GM18526 (cell line): ENCODE results near the gene WDR48.

Source experiments
- POLR2A ChIP-seq: IDR thresholded peaks from 3 replicates; pipeline ENCODE4 v1.6.1; 2011; ENCODE audit not compliant: insufficient read length; ENCODE audit errors: extremely low read depth

Gene WDR48

DNA sequence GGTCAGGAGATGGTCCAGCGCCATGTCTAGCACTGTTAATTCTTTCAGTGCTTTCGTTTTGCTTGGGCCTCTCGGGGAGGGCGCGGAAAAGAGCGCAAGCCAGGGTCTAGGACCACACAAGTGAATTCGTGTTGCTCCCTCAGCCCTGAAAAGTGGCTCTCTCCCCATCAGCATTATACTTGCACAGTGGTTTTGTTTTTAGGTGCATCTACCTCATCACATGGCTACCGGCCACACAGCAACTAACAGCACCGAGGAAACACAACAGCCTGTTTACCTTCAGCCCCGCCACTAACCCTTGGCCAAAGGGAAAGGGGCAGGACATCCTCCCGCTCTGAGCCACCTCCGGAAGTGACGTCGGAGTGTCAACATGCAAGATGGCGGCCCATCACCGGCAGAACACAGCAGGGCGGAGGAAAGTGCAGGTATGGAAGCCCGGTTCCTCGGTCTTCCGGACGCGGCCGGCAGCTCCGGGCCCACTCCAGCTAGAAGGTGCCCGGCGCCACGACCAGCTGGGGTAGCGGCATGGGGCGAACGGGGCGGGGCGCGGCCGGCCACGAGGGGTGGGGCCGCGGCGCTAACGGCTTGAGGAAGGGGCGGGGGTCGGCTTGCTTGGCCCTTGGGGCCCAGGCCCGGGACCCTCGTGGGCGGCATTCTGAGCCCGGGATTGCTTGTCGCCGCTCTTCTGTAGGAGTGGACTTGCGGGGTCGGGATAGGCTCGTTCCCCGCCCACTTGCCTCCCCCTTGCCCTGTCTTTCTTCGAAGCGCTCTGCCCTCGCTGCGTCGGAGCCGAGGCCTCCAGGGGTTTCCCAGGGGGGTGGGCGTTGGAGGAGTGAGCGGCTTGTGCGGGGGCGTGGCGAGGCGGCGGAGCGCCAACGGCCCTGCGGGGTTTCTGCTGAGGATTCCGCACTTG is at the start of gene WDR48, which contains the start of gene SCN11A:
Gene WDR48 (plus strand): TSS at position 368 of the 913 bp plus-strand sequence. CDS start 10 bp downstream, at position 378.
Gene SCN11A (minus strand): TSS at position 296 of the 913 bp plus-strand sequence. CDS start 101,582 bp downstream, outside the sequence.
- TF ChIP-seq POLR2A = peak; percentile 84

DNA sequence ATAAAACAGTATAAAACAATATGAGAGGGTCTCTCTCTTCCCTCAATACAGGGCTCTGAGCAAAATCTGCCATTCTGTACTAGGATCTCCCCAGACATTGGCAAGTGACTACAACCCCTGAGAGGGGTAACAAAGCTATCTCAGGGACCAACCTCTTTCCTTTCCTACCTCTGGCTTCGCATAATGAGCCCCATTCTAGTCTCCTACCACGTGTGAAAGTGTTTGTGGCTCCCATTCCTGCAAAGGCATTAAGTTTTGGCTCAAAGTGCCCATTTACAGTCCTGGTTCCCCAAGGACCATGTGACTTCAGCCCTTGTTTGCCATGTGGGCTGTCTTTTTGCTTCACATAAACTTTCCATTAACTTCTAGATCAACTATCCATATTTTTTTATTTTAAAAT is 46.5 kb upstream of the WDR48 start:
- TF ChIP-seq POLR2A = no peak

DNA sequence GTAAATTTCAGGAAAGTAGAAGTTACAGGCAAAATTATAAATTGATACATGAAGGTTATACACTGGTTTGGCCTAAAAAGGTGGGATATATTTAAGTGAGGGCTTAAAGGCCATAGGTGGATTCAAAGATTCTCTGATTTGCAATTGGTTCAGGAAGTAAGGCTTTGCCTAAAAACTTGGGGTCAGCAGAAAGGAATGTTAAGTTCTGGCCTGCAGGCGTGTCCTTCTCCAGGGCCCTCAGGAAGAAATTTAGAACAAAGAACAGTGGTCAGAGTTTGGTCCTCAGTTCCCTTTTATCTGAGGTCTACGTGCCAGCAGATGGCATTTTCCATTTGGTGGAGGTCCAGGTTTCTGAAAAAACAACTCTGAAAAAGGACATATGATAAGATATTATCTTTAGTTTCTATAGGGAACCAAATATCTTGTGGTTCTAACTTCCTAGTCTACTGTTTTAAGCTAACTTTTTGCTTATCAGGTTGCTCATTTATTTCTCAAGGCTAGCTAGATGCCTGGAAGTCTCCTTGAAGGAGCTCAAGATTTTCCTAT is 40.6 kb upstream of the WDR48 start:
- TF ChIP-seq POLR2A = no peak

DNA sequence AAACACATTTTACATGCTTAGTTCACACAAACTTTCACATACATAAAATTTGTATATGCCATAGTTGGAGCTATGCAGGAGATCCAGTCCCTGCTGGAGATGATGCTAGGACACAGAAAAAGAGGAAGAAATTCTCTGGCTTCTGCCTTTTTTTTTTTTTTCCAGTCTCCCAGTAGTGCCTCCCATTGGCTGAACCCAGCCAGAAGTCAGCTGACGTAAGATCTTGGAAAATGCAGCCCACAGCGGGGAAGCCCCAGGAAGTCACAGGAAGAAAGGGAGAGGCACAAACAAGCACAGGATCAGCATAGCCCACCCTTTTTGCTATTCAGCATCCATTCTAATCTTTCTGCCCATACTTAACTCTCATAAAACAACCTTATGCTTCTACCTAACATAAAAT is 38.5 kb upstream of the WDR48 start:
- no peak for TF ChIP-seq POLR2A

DNA sequence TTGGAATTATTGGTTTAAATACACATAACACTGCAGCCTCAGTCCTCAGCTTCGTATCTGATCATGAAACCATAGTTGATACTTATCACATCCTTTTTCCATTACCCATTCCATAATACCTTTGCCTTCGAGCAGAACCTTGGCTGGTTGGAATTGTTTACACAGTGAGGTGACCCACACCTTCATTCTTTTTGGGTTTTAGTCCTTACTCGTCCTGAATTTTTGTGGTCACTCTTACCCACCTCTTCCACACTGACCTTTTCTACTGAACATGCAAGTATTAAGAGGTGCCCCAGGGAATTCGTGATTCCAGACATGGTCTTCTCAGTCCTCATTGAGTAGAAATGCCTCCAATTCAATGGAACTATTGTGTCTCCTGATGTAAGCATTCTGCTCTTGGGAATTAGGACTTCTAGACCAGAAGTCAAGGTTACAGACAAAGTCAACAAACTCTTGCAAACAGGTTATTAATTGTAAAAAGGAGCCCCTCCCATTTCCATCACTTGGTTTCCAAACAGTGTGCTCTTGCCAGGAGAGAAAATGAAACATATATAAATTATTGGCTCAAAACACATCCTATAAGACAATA is 37.8 kb upstream of the WDR48 start:
- no peak for TF ChIP-seq POLR2A

DNA sequence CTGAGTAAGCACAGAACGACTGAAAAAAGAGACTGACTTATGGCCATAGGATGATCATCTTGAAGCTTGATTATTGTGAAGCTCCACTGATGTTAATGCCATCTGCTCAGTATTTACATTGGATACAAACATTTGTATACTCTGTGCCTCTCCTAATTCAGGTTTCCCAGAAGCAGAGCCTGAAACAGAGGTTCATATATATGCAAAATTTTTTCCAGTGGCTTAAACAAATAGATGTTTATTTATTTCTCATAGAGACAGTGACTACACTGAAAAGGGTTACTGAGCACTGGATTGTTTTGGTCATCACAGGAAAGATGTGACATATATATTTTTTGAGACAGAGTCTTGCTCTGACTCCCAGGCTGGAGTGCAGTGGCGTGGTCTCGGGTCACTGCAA is 36.4 kb upstream of the WDR48 start:
- TF ChIP-seq POLR2A = no peak

DNA sequence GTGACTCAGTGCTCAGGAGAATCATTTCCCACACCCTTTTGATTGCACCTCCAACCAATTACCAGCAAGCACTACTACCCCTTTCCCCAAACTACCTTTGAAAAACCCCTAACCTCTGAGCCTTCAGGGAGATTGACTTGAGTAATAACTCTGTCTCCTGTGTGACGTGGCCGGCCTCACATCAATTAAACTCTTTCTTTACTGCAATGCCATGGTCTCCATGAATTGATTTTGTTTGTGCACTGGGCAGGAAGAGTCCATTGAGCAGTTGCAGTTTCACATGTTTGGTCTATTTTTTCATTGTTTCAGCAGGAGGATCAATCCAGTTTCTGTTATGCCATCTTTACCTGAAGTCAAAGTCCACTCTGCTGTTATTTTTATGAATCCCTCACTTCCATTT is 32.5 kb upstream of the WDR48 start:
- TF ChIP-seq POLR2A = no peak

DNA sequence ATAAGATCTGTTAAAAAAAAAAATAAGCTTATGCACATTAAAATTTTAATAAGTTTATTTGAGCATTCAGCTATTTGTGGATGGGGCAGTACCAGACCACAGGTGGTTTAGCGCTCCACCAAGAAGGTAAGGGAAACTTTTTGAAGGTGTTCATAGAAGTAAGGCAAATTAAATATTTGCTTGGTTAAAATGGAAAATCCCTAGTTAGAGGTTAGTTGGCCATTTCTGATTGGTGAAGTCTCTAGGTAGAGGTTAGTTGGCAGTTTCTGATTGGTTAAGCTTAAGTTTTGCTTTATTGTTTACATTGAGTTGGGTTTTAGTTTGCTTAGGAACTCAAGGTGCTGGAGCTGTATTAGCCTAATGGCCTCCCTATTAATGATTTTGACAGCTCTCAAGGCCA is 30.8 kb upstream of the WDR48 start:
- no peak for TF ChIP-seq POLR2A

DNA sequence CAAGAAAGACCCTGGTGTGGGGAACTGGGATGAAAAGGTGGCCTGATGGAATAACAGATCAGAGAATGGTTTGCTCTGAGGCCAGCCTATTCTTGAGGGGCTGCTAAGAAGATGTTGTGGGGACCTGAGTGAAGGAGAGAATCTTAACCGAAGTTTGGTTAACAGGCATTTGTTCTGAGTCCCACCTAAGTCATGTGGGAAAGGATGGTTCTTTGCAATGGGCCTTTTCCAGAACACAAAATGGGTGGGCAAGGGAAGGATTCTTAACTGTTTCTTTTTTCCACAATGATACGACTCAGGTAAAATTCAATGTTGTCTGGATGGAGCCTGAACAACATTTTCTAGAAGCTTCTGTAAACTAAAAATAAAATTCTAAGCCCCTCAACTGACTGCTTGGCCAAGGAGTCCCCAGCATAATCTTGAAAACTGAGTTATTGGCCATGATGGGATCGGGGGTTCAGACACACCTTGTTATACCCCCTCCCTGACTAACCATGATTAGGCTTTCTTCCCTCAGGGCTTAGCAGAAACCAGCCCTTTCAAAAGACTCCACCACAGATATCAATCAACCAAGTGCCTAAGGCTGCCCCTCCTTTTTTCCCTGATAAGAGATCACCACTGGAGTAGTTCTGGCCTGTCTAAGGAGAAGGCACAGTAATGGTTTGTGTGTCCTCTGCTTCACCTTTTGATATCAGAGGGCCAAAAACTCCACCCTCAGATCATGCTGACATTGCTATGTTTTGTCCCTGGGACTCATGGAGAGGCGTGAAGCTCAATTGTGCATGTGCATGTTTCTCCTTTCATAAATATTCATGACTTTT is 30.1 kb upstream of the WDR48 start:
- TF ChIP-seq POLR2A = no peak

DNA sequence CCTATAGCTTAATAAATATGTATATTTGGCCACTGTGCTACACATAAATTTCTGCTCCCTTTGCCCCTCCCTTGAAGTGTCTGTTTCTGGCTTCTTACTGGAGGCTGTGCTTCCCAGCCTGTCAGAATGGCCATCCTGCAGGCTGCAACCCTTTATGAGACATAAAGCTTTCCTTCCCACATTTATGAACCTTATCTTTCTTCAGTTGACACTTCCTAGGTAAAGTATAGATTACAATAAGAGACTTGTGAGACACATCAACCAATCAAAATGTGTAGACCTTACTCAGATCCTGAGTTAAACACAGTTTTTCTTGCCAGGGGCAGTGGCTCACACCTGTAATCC is 29.6 kb upstream of the WDR48 start:
- TF ChIP-seq POLR2A = no peak

DNA sequence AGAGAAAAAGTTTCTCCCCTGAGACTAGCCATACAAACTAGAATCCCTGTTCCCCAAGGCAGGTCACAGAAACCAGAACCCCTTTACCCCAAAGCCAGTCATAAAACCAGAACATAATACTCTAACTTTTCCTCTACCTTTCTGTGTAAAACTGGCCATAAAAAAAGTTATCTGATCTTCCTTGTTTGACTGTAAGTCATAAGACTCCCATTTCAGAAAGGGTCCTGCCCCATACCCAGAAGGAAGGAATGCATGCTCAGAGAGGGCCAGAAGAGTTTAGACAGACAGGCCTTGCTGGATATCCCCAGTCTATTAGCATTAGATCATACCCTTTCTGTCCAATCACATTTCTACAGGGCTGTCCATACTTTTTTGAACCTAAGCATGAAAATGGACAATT is 27.3 kb upstream of the WDR48 start:
- TF ChIP-seq POLR2A = no peak

DNA sequence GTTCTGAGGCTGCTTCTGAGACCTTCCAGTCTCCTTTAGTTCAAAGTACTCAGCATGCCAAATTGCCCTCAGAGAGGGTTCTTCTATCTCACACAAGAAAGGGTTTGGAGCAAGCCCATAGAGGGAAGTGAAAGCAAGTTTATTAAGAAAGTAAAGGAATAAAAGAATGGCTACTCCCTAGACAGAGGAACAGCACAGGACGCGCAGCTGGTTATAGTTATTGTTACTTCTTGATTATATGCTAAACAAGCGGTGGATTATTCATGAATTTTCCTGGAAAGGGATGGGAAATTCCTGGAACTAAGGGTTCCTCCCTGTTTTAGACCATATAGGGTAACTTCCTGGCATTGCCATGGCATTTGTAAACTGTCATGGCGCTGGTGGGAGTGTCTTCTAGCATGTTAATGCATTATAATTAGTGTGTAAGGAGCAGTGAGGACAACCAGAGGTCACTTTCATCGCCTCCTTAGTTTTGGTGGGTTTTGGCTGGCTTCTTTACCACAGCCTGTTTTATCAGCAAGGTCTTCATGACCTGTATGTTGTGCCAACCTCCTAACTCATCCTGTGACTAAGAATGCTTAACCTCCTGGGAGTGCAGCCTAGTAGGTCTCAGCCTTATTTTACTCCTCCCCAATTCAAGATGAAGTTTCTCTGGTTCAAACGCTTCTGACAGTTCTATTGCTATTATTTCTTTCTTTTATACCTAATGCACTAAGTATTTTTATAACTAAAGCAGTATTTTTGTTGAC is 26.4 kb upstream of the WDR48 start:
- TF ChIP-seq POLR2A = no peak

DNA sequence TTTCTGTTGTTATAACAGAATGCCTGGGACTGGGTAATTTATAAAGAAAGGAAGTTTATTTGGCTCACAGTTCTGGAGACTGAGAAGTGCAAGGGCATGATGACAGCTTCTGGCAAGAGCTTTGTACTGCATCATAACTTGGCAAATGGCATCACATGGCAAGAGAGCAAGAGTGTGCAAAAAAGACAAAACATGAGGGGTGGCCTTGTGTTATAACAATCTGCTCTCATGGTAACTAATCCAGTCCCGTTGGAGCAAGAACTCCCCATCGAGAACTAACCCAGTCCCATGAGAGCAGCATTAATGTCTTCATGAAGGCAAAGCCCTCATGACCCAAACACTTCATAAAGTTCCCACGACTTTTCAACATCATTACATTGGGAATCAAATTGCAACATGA is 23.3 kb upstream of the WDR48 start:
- no peak for TF ChIP-seq POLR2A

DNA sequence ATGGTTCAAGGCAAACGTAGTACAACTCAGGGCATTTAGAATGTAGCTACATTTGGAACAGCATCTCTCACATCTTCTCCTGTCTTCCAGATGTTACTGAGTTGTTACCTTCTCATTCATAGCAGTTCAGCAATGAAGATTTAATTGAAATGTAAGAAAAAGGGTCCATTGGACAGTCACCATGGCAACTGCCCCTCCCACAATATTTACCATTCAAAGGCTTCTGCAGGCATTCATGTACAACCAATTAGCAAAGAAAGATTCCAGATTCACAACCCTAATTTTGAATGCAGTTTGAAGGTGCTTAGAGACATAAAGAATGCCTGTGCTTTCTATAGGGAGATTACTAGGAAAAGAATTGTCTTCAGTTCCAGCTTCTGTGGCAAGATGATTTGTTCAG is 22.3 kb upstream of the WDR48 start:
- TF ChIP-seq POLR2A = no peak

DNA sequence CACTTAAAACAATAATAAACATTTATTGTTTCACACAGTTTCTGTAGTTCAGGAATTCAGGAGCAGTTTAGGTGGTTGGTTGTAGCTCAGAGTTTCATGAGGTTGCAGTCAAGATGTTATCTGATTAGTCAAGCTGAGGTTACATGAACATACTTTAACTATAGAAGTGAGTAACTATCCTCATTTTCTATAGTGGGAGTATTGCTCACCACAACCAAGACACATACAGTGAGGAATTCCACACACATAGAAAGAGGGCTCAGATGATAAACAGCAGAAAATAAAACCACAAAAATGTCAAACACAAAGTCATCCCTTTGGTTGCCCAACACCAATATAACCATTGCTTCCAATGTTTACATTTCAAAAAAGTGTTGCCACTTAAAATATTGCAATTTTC is 13.7 kb upstream of the WDR48 start:
- no peak for TF ChIP-seq POLR2A
